Body of pancreas (tissue), 4 donors: ENCODE measurements around the gene NUP93. TPM values are rescaled to one million over a fixed set of nuclear protein-coding genes. Genes with fewer than 3 reads are reported as not detected.
"Not testable (repeated sequence)": the region's sequence is repeated elsewhere in the genome, so short reads cannot be mapped to it uniquely, and the experiment has no call there.

Experiments used
- ATAC-seq: fragments of 150-250 bp; one replicate; pipeline ENCODE4 v1.9.1; 2016
- DNase-seq, 4 donors: peaks; one replicate each; pipeline ENCODE4 v3.0.0-alpha.2; 2019
- H3K27ac ChIP-seq, 4 donors: fragments of 200-600 bp; sonication (generic); 1 replicate in 3 of 4; 2 replicates in 1 of 4; pipeline versions ENCODE4 v1.5.1 to v1.6.1; 2016 to 2019; ENCODE audit warnings: mild to moderate bottlenecking in 1 of 4, mixed read lengths in 1 of 4, moderate library complexity in 1 of 4
- H3K27me3 ChIP-seq, 2 donors: fragments of 200-600 bp; sonication (generic); one replicate each; pipeline ENCODE4 v1.6.0; 2016; ENCODE audit warnings: mild to moderate bottlenecking in 1 of 2
- H3K36me3 ChIP-seq, 2 donors: fragments of 200-600 bp; sonication (generic); replicated peaks in 1 of 2; 2 replicates each; pipeline ENCODE4 v1.5.1; 2016; ENCODE audit warnings: low read depth in 2 of 2; ENCODE audit not compliant: insufficient read depth in 1 of 2
- H3K4me1 ChIP-seq: fragments of 200-600 bp; sonication (generic); one replicate; pipeline ENCODE4 v1.6.0; 2016
- H3K4me3 ChIP-seq, 2 donors: fragments of 200-600 bp; sonication (generic); 1 replicate in 1 of 2; 2 replicates in 1 of 2; pipeline ENCODE4 v1.5.1; 2016 to 2019
- H3K9me3 ChIP-seq, 3 donors: fragments of 200-600 bp; sonication (generic); 1 replicate in 2 of 3; 2 replicates in 1 of 3; pipeline ENCODE4 v1.5.1; 2016
- CTCF ChIP-seq, 7 experiments: fragments of 450-650 bp in 4 of 7; fragments of 200-600 bp in 3 of 7; sonication (generic) in 3 of 7; IDR thresholded peaks; one replicate each; pipeline ENCODE4 v1.5.1; 2016 to 2019; ENCODE audit warnings: antibody characterized with exemption in 7 of 7
- POLR2A ChIP-seq, 3 donors: fragments of 450-650 bp; IDR thresholded peaks; one replicate each; pipeline ENCODE4 v1.6.1; 2016; ENCODE audit warnings: antibody characterized with exemption in 3 of 3, mild to moderate bottlenecking in 2 of 3
- WGBS, 2 donors: methylation state at CpG; one replicate each; pipeline ENCODE4 v1.1.5; 2017; 5-methylcytosine and 5-hydroxymethylcytosine counted together
- intact Hi-C: fragments of 100-400 bp; cut with DNase I; formaldehyde crosslinking; loops from one replicate; pipeline ENCODE4 v1.15.1; 2023
- total RNA-seq, 2 donors: library from RNA; depleted of rRNA; stranded (reverse); fragments of >200 nt; gene quantifications; one replicate each; pipeline ENCODE4 v1.1.0, GENCODE V29; 2016

Gene NUP93
- total RNA-seq, 2 donors from 2014 or later: 12.2 to 19.1 TPM

GRCh38 chr16:56866955-56867830 is 137.3 kb downstream of the NUP93 start:
- ATAC-seq (peak; percentile 77), DNase-seq (peak; percentile 63 to 66 (median 65))
- TF ChIP-seq CTCF (IDR thresholded peaks at IDR 0.05) (peak; percentile 66 to 93 (median 85)), POLR2A (IDR thresholded peaks at IDR 0.05) (no peak)
- Histone ChIP-seq H3K4me3 (no peak overlapping the region), H3K4me1 (peaks cover 23% of the 10 kb centered on the region), H3K27ac (peak overlapping the region in 1 of 4 donors; percentile 2), H3K9me3 (no peaks in the 10 kb centered on the region), H3K36me3 (no peaks in the 10 kb centered on the region), H3K27me3 (no peaks in the 10 kb centered on the region)
- intact Hi-C loops: loop anchor here (5.0 kb wide), 1 partner anchor 95 kb away; the partner anchor contains the start of gene CETP
- WGBS, 2 donors: 20 to 35% methylated on average over 15 to 20 of the region's 23 CpGs

- no peak overlapping the region for H3K4me3 ChIP-seq
- no peaks in the 10 kb centered on the region for H3K27me3 ChIP-seq
- intact Hi-C loops: loop anchor here (5.0 kb wide), 1 partner anchor 94 kb away; the partner anchor contains the start of gene CETP
Measured at GRCh38 chr16:56868175-56868574, 138.2 kb downstream of the NUP93 start.

GRCh38 chr16:56868766-56869165 is 138.8 kb downstream of the NUP93 start:
- H3K4me1 ChIP-seq: peaks cover 22% of the 10 kb centered on the region
- intact Hi-C loops: loop anchor here (5.0 kb wide), 1 partner anchor 94 kb away; the partner anchor contains the start of gene CETP
- H3K9me3 ChIP-seq, H3K27ac ChIP-seq, DNase-seq, H3K36me3 ChIP-seq, H3K4me3 ChIP-seq, ATAC-seq, H3K27me3 ChIP-seq: not testable (repeated sequence)
- 71 to 78% methylated on average over 5 of the region's 5 CpGs for WGBS, 2 donors

More at GRCh38 chr16:56868175-56868574, 138.2 kb downstream of the NUP93 start:
- ATAC-seq (no peak), DNase-seq (no peak)
- Histone ChIP-seq H3K27ac (peak overlapping the region in 1 of 4 donors; percentile 2), H3K36me3 (no peaks in the 10 kb centered on the region), H3K9me3 (no peaks in the 10 kb centered on the region), H3K4me1 (peaks cover 22% of the 10 kb centered on the region)
- TF ChIP-seq CTCF (IDR thresholded peaks at IDR 0.05) (no peak), POLR2A (IDR thresholded peaks at IDR 0.05) (no peak)
- WGBS, 2 donors: 74 to 87% methylated on average over 7 to 9 of the region's 9 CpGs

GRCh38 chr16:56869513-56870275 is 139.8 kb downstream of the NUP93 start:
- intact Hi-C loops: loop anchor here (5.0 kb wide), 1 partner anchor 93 kb away; the partner anchor contains the start of gene CETP
- no peaks in the 10 kb centered on the region for H3K27me3 ChIP-seq
- H3K27ac ChIP-seq: no peak overlapping the region
- ATAC-seq: no peak
- 85 to 87% methylated on average over 20 to 24 of the region's 24 CpGs for WGBS, 2 donors
- peaks cover 22% of the 10 kb centered on the region for H3K4me1 ChIP-seq
- DNase-seq: no peak
- H3K36me3 ChIP-seq: no peaks in the 10 kb centered on the region
- no peak overlapping the region for H3K4me3 ChIP-seq
- H3K9me3 ChIP-seq: no peaks in the 10 kb centered on the region
- TF ChIP-seq POLR2A (IDR thresholded peaks at IDR 0.05) (no peak), CTCF (IDR thresholded peaks at IDR 0.05) (peak in 4 of 7 experiments; percentile 11 to 28 (median 22))
